GM12878 (cell line): ENCODE results near the gene CNDP1. TPM values are rescaled to one million over a fixed set of nuclear protein-coding genes. Genes with fewer than 3 reads are reported as not detected.

Experiments used
- ATAC-seq: fragments of 200-7000 bp; cut with Tn5 transposase; 3 replicates; pipeline ENCODE4 v1.9.1; 2020; ENCODE audit warnings: mild to moderate bottlenecking, moderate library complexity
- BruUV-seq: library from RNA; stranded (reverse); fragments of 400-500 nt; replicated peaks from 2 replicates; lab custom pipeline; 2021; lab: Mats Ljungman, UMichigan
- CTCF ChIA-PET: fragments of 300-600 bp; sonication (Branson Sonifier 250); formaldehyde crosslinking; extraction: SDS; loops from one replicate; lab custom pipeline; 2021; ENCODE audit warnings: inconsistent platforms; lab: Yijun Ruan, JAX
- POLR2A ChIA-PET: fragments of 350-600 bp; formaldehyde crosslinking; extraction: SDS; loops from one replicate; lab custom pipeline; 2021; ENCODE audit warnings: inconsistent platforms; lab: Charles Lee
- RAD21 ChIA-PET: fragments of 300-600 bp; sonication (Branson Sonifier 250); formaldehyde crosslinking; loops from one replicate; lab custom pipeline; 2023; ENCODE audit warnings: antibody characterized with exemption; ENCODE audit not compliant: unreplicated experiment; lab: Charles Lee
- SMC1A ChIA-PET: fragments of 300-600 bp; sonication (Branson Sonifier 250); formaldehyde crosslinking; loops from one replicate; lab custom pipeline; 2023; ENCODE audit not compliant: unreplicated experiment, uncharacterized antibody; lab: Charles Lee
- DNase-seq: peaks from one replicate; pipeline ENCODE4 v3.0.0-alpha.2; 2011; ENCODE audit warnings: low read depth, low spot score
- FAIRE-seq: peaks from 3 replicates; lab custom pipeline; 2011; peaks lifted over from hg19 to GRCh38; lab: Jason Lieb, UNC
- H2AFZ ChIP-seq: 2 replicates; pipeline ENCODE4 v1.6.0; 2011; ENCODE audit warnings: low read depth, low read length, control low read depth; ENCODE audit not compliant: control insufficient read depth
- H3K27ac ChIP-seq: 2 replicates; pipeline ENCODE4 v1.5.1; 2011; ENCODE audit warnings: control low read depth; ENCODE audit not compliant: control insufficient read depth, insufficient read depth
- H3K27me3 ChIP-seq, 2 experiments: replicated peaks in 1 of 2; 2 replicates each; pipeline versions ENCODE4 v1.6.0 to v1.6.1; 2011; ENCODE audit warnings: low read length in 1 of 2; ENCODE audit not compliant: control insufficient read depth in 2 of 2, insufficient read depth in 2 of 2
- H3K36me3 ChIP-seq, 2 experiments: 2 replicates each; pipeline ENCODE4 v1.5.1; 2011; ENCODE audit warnings: low read length in 1 of 2; ENCODE audit not compliant: control insufficient read depth in 2 of 2, insufficient read depth in 2 of 2
- H3K4me1 ChIP-seq: 2 replicates; pipeline ENCODE4 v1.6.1; 2011; ENCODE audit warnings: mild to moderate bottlenecking, low read length, moderate library complexity, mixed read lengths; ENCODE audit not compliant: control insufficient read depth, insufficient read depth
- H3K4me2 ChIP-seq: 2 replicates; pipeline ENCODE4 v1.6.0; 2011; ENCODE audit warnings: control low read depth; ENCODE audit not compliant: control insufficient read depth, insufficient read depth
- H3K4me3 ChIP-seq: fragments of 200-600 bp; sonication (generic); 2 replicates; pipeline ENCODE4 v1.5.1; 2016
- H3K79me2 ChIP-seq: 2 replicates; pipeline ENCODE4 v1.6.0; 2011; ENCODE audit warnings: low read length; ENCODE audit not compliant: control insufficient read depth, insufficient read depth
- H3K9ac ChIP-seq: 2 replicates; pipeline ENCODE4 v1.8.0; 2011; ENCODE audit warnings: low read length, control low read depth, mixed read lengths; ENCODE audit not compliant: control insufficient read depth, insufficient read depth
- H3K9me3 ChIP-seq: replicated peaks from 3 replicates; pipeline ENCODE4 v1.5.1; 2011; ENCODE audit warnings: mild to moderate bottlenecking, low read length; ENCODE audit not compliant: control insufficient read depth, insufficient read depth
- H4K20me1 ChIP-seq: 2 replicates; pipeline ENCODE4 v1.6.0; 2011; ENCODE audit not compliant: control insufficient read depth, insufficient read depth
- CBX3 ChIP-seq: fragments of 200-600 bp; sonication (generic); IDR thresholded peaks from 2 replicates; pipeline ENCODE4 v1.6.1; 2016; ENCODE audit warnings: low read depth, borderline replicate concordance
- HDGF ChIP-seq: fragments of 450-650 bp; IDR thresholded peaks from 2 replicates; pipeline ENCODE4 v1.6.1; 2016; ENCODE audit warnings: antibody characterized with exemption
- MEF2A ChIP-seq: IDR thresholded peaks from 2 replicates; pipeline ENCODE4 v1.6.1; 2011; ENCODE audit warnings: low read depth, mild to moderate bottlenecking, low read length, moderate library complexity; ENCODE audit not compliant: insufficient read depth
- MTA2 ChIP-seq: fragments of 450-650 bp; IDR thresholded peaks from 2 replicates; pipeline ENCODE4 v1.6.1; 2016; ENCODE audit warnings: low read depth, mild to moderate bottlenecking, moderate library complexity
- NR2F1 ChIP-seq: fragments of 450-650 bp; conservative IDR thresholded peaks from 2 replicates; pipeline ENCODE4 v1.6.1; 2017; ENCODE audit warnings: mild to moderate bottlenecking
- WGBS: methylation state at CpG from one replicate; pipeline ENCODE4 v1.1.6; 2016; ENCODE audit warnings: low lambda C conversion rate; ENCODE audit not compliant: insufficient replicate concordance, insufficient coverage; ENCODE audit errors: missing lambda C conversion rate; 5-methylcytosine and 5-hydroxymethylcytosine counted together
- in situ Hi-C: fragments of 300-500 bp; cut with MboI; formaldehyde crosslinking; loops from 9 replicates; pipeline ENCODE4 v1.14.3; 2018; ENCODE audit warnings: mixed read lengths
- intact Hi-C: fragments of 100-400 bp; cut with micrococcal nuclease; formaldehyde crosslinking; loops from one replicate; pipeline ENCODE4 v1.14.2; 2022; ENCODE audit not compliant: unreplicated experiment
- polyA plus RNA-seq, 11 experiments: library from polyadenylated mRNA; depleted of rRNA in 4 of 11; unstranded in 6 of 11; stranded (reverse) in 5 of 11; fragments of >200 nt; fragmentation: Nextera tagmentation in 4 of 11; fragmentation: Illumina TruSeq in 1 of 11; extraction: Ambion mirVana in 4 of 11; extraction: Trizol in 1 of 11; gene quantifications; 1 replicate in 1 of 11; 2 replicates in 10 of 11; pipeline versions ENCODE4 v1.2.1 to v1.2.3, GENCODE V29; 2011 to 2016; ENCODE audit warnings: inconsistent platforms in 2 of 11, missing spikeins in 2 of 11, low read depth in 1 of 11
- total RNA-seq, 4 experiments: library from RNA; depleted of rRNA in 3 of 4; stranded (reverse); fragments of >200 nt in 3 of 4; fragmentation: Illumina TruSeq in 1 of 4; extraction: Trizol in 1 of 4; gene quantifications; 2 replicates each; pipeline versions ENCODE4 v1.2.1 to v1.2.3, GENCODE V29; 2013 to 2021
- TF ChIP-seq, protein P1 (sequence below): fragments of 450-650 bp; IDR thresholded peaks from 2 replicates; pipeline ENCODE4 v1.6.1; 2017; ENCODE audit warnings: antibody characterized with exemption, mild to moderate bottlenecking, moderate library complexity

The CNDP1 gene
- total and polyA plus RNA-seq, 10 of the 15 experiments (the other 5 are each of a cell fraction or from before 2014, with no cell fraction given), result 0.04 to 0.05 TPM; not detected in 8

DNA sequence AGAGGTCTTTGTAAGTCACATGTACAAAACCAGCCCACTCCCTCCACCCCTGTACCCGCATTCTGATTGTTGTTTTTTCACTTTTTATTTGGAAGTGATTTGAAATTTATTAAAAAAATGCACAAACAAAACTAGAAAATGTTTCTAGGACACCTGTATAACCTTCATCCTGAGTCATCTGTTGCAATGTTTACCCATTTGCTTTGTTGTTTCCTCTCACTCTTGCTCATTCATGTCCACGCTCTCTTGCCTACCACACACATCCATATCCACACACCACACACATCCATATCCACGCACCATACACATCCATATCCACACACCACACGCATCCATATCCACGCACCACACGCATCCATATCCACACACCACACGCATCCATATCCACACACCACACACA is 82.2 kb downstream of the CNDP1 start:
- 63% methylated on average over 7 of the region's 7 CpGs for WGBS
- ATAC-seq, result no peak
- no TSS peak for BruUV-seq

More for the DNA sequence above, 82.2 kb downstream of the CNDP1 start:
- no peaks in the 10 kb centered on the region for H4K20me1 ChIP-seq
- H3K4me3 ChIP-seq, result no peak overlapping the region
- intact Hi-C loops, result no loop called here
- SMC1A ChIA-PET, result no interaction called here
- FAIRE-seq (no peak), DNase-seq (no peak)
- no peaks in the 10 kb centered on the region; the same call in 2 of the 3 replicates for H3K9me3 ChIP-seq
- no peak overlapping the region for H3K27ac ChIP-seq
- no peaks in the 10 kb centered on the region for H3K27me3 ChIP-seq
- H3K4me2 ChIP-seq, result no peak overlapping the region
- no peaks in the 10 kb centered on the region; the same call in none of the 2 replicates for H3K4me1 ChIP-seq
- no peak overlapping the region for H2AFZ ChIP-seq
- in situ Hi-C loops, result no loop called here
- H3K79me2 ChIP-seq, result peaks cover 8% of the 10 kb centered on the region
- no peaks in the 10 kb centered on the region for H3K36me3 ChIP-seq
- POLR2A ChIA-PET, result no interaction called here
- TF ChIP-seq NR2F1, result no peak
- TF ChIP-seq, protein P1, sequence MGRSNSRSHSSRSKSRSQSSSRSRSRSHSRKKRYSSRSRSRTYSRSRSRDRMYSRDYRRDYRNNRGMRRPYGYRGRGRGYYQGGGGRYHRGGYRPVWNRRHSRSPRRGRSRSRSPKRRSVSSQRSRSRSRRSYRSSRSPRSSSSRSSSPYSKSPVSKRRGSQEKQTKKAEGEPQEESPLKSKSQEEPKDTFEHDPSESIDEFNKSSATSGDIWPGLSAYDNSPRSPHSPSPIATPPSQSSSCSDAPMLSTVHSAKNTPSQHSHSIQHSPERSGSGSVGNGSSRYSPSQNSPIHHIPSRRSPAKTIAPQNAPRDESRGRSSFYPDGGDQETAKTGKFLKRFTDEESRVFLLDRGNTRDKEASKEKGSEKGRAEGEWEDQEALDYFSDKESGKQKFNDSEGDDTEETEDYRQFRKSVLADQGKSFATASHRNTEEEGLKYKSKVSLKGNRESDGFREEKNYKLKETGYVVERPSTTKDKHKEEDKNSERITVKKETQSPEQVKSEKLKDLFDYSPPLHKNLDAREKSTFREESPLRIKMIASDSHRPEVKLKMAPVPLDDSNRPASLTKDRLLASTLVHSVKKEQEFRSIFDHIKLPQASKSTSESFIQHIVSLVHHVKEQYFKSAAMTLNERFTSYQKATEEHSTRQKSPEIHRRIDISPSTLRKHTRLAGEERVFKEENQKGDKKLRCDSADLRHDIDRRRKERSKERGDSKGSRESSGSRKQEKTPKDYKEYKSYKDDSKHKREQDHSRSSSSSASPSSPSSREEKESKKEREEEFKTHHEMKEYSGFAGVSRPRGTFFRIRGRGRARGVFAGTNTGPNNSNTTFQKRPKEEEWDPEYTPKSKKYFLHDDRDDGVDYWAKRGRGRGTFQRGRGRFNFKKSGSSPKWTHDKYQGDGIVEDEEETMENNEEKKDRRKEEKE, result no peak
- TF ChIP-seq MTA2, result no peak
- TF ChIP-seq CBX3, result no peak
- no peak for TF ChIP-seq MEF2A
- no peak for TF ChIP-seq HDGF
- H3K9ac ChIP-seq, result no peak overlapping the region
- RAD21 ChIA-PET, result no interaction called here
- CTCF ChIA-PET, result no interaction called here
